ENCODE data around the gene CC2D2A. TPM values are rescaled to one million over a fixed set of nuclear protein-coding genes. Genes with fewer than 3 reads are reported as not detected.
A peak's percentile ranks its signal among the peaks of the same experiment; 100 is the strongest.

Gene CC2D2A
- total RNA-seq, 1 experiment from 2014 or later: 14.2 TPM

GRCh38 chr4:15552557-15553362, 83.1 kb downstream of the CC2D2A start:
- no peak for DNase-seq (ENCODE audit: extremely low read depth, low read depth)

GRCh38 chr4:15556511-15557092, 86.9 kb downstream of the CC2D2A start:
- no peak for DNase-seq (ENCODE audit: extremely low read depth, low read depth)

GRCh38 chr4:15557786-15558550, 88.3 kb downstream of the CC2D2A start:
- DNase-seq (ENCODE audit: extremely low read depth, low read depth): no peak

- DNase-seq (ENCODE audit: extremely low read depth, low read depth): no peak
Measured at GRCh38 chr4:15558561-15558960, 88.9 kb downstream of the CC2D2A start.

- DNase-seq (ENCODE audit: extremely low read depth, low read depth): no peak
Measured at GRCh38 chr4:15562114-15562513, 92.4 kb downstream of the CC2D2A start.

GRCh38 chr4:15562623-15563022, 92.9 kb downstream of the CC2D2A start:
- peak; percentile 1 for DNase-seq (ENCODE audit: extremely low read depth, low read depth)

- no peak for DNase-seq (ENCODE audit: extremely low read depth, low read depth)
Measured at GRCh38 chr4:15563871-15564270, 94.2 kb downstream of the CC2D2A start.

- no peak for DNase-seq (ENCODE audit: extremely low read depth, low read depth)
Measured at GRCh38 chr4:15568821-15569220, 99.1 kb downstream of the CC2D2A start.

- no peak for DNase-seq (ENCODE audit: extremely low read depth, low read depth)
Measured at GRCh38 chr4:15569746-15570145, 100.1 kb downstream of the CC2D2A start.

- DNase-seq (ENCODE audit: extremely low read depth, low read depth): no peak
Measured at GRCh38 chr4:15575966-15576365, 106.3 kb downstream of the CC2D2A start.

- DNase-seq (ENCODE audit: extremely low read depth, low read depth): no peak
Measured at GRCh38 chr4:15577508-15577907, 107.8 kb downstream of the CC2D2A start.

- DNase-seq (ENCODE audit: extremely low read depth, low read depth): no peak
Measured at GRCh38 chr4:15584785-15585184, 115.1 kb downstream of the CC2D2A start.

- no peak for DNase-seq (ENCODE audit: extremely low read depth, low read depth)
Measured at GRCh38 chr4:15585331-15585730, 115.6 kb downstream of the CC2D2A start.

- DNase-seq (ENCODE audit: extremely low read depth, low read depth): no peak
Measured at GRCh38 chr4:15586066-15586465, 116.4 kb downstream of the CC2D2A start.

GRCh38 chr4:15587649-15588048, 118.0 kb downstream of the CC2D2A start:
- DNase-seq (ENCODE audit: extremely low read depth, low read depth): no peak

- no peak for DNase-seq (ENCODE audit: extremely low read depth, low read depth)
Measured at GRCh38 chr4:15592799-15593198, 123.1 kb downstream of the CC2D2A start.

- no peak for DNase-seq (ENCODE audit: extremely low read depth, low read depth)
Measured at GRCh38 chr4:15598644-15599043, 129.0 kb downstream of the CC2D2A start.

GRCh38 chr4:15600176-15600575, 130.5 kb downstream of the CC2D2A start:
- no peak for DNase-seq (ENCODE audit: extremely low read depth, low read depth)

- DNase-seq (ENCODE audit: extremely low read depth, low read depth): no peak
Measured at GRCh38 chr4:15601862-15602261, 132.2 kb downstream of the CC2D2A start.

- DNase-seq (ENCODE audit: extremely low read depth, low read depth): no peak
Measured at GRCh38 chr4:15605537-15605936, 135.9 kb downstream of the CC2D2A start.

GRCh38 chr4:15610855-15611254, 141.2 kb downstream of the CC2D2A start:
- peak; percentile 9 for DNase-seq (ENCODE audit: extremely low read depth, low read depth)

- no peak for DNase-seq (ENCODE audit: extremely low read depth, low read depth)
Measured at GRCh38 chr4:15612136-15612535, 142.5 kb downstream of the CC2D2A start.
